Uterus (tissue), 4 donors: ENCODE results near the gene KCNMA1. TPM values are rescaled to one million over a fixed set of nuclear protein-coding genes. Genes with fewer than 3 reads are reported as not detected.

Source experiments
- DNase-seq, 2 donors: peaks; one replicate each; pipeline ENCODE4 v3.0.0-alpha.2; 2019 to 2020
- H3K27ac ChIP-seq, 2 donors: fragments of 200-600 bp; sonication (generic); 1 replicate in 1 of 2; 2 replicates in 1 of 2; pipeline ENCODE4 v1.5.1; 2016 to 2018
- H3K27me3 ChIP-seq, 2 donors: fragments of 200-600 bp; sonication (generic); one replicate each; pipeline ENCODE4 v1.5.1; 2018 to 2019; ENCODE audit warnings: control low read depth in 1 of 2
- H3K36me3 ChIP-seq, 2 donors: fragments of 200-600 bp; sonication (generic); one replicate each; pipeline ENCODE4 v1.5.1; 2019; ENCODE audit warnings: control low read depth in 1 of 2
- H3K4me1 ChIP-seq, 2 donors: fragments of 200-600 bp; sonication (generic); one replicate each; pipeline ENCODE4 v1.5.1; 2018 to 2019; ENCODE audit warnings: control low read depth in 1 of 2
- H3K4me3 ChIP-seq, 2 donors: fragments of 200-600 bp; sonication (generic); 1 replicate in 1 of 2; 2 replicates in 1 of 2; pipeline ENCODE4 v1.5.1; 2018 to 2019; ENCODE audit warnings: mild to moderate bottlenecking in 1 of 2
- H3K9me3 ChIP-seq, 2 donors: fragments of 200-600 bp; sonication (generic); one replicate each; pipeline ENCODE4 v1.5.1; 2019; ENCODE audit warnings: control low read depth in 1 of 2
- POLR2A ChIP-seq, 2 donors: fragments of 450-650 bp; IDR thresholded peaks; one replicate each; pipeline ENCODE4 v1.6.1; 2016; ENCODE audit warnings: antibody characterized with exemption in 2 of 2, mild to moderate bottlenecking in 1 of 2, moderate library complexity in 1 of 2
- intact Hi-C: fragments of 100-400 bp; cut with DNase I; formaldehyde crosslinking; loops from one replicate; pipeline ENCODE4 v1.15.1; 2023; ENCODE audit warnings: low total_unique reads
- total RNA-seq, 4 donors: library from RNA; depleted of rRNA in 3 of 4; stranded (reverse); fragments of >200 nt in 3 of 4; gene quantifications; one replicate each; pipeline versions ENCODE4 v1.1.0 to v1.2.4, GENCODE V29; 2014 to 2023
- TF ChIP-seq, protein P1 (sequence below), 4 experiments: fragments of 200-600 bp in 2 of 4; fragments of 450-650 bp in 2 of 4; sonication (generic) in 2 of 4; IDR thresholded peaks; one replicate each; pipeline ENCODE4 v1.5.1; 2016 to 2019; ENCODE audit warnings: antibody characterized with exemption in 4 of 4, mild to moderate bottlenecking in 2 of 4, moderate library complexity in 1 of 4
- donor health status: DM: yes; HTN: yes; CAD: no.

The KCNMA1 gene
- total RNA-seq, 4 donors from 2014 or later: 86.2 to 236 (median 164) TPM

- TF ChIP-seq POLR2A (IDR thresholded peaks at IDR 0.05): no peak
- TF ChIP-seq, protein P1, sequence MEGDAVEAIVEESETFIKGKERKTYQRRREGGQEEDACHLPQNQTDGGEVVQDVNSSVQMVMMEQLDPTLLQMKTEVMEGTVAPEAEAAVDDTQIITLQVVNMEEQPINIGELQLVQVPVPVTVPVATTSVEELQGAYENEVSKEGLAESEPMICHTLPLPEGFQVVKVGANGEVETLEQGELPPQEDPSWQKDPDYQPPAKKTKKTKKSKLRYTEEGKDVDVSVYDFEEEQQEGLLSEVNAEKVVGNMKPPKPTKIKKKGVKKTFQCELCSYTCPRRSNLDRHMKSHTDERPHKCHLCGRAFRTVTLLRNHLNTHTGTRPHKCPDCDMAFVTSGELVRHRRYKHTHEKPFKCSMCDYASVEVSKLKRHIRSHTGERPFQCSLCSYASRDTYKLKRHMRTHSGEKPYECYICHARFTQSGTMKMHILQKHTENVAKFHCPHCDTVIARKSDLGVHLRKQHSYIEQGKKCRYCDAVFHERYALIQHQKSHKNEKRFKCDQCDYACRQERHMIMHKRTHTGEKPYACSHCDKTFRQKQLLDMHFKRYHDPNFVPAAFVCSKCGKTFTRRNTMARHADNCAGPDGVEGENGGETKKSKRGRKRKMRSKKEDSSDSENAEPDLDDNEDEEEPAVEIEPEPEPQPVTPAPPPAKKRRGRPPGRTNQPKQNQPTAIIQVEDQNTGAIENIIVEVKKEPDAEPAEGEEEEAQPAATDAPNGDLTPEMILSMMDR (IDR thresholded peaks at IDR 0.05): no peak
- no peak for DNase-seq
- Histone ChIP-seq H3K4me1 (no peaks in the 10 kb centered on the region), H3K27me3 (no peaks in the 10 kb centered on the region), H3K36me3 (no peaks in the 10 kb centered on the region), H3K4me3 (no peak overlapping the region), H3K27ac (peak overlapping the region in 1 of 2 donors; percentile 10), H3K9me3 (no peaks in the 10 kb centered on the region)
- intact Hi-C loops: loop anchor here (10.0 kb wide), 1 partner anchor 236 kb away; the partner anchor contains the start of gene KCNMA1
These were observed 239.1 kb downstream of the KCNMA1 start for GRCh38 chr10:77398558-77398957.

- no peaks in the 10 kb centered on the region for H3K27me3 ChIP-seq
These were observed 240.5 kb downstream of the KCNMA1 start for GRCh38 chr10:77397103-77397502.

DNA sequence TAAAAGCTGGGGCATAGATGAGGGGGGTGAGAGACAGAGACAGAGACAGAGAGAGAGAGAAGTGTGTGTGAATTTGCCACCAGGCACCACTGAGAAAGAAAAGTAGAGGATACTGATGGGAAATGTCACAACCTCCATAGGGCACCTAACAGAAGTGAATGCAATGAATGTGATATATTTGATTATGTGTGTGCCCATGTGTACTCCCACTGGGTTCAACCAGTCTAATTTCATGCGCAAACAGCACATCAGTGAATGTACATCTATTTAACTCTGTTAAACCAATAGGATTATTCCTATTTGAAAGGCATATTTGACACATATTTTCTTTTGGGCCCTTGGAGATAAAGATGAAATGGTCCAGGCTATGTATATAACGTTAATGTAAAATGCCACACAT, 241.3 kb downstream of the KCNMA1 start:
- H3K4me3 ChIP-seq: no peak overlapping the region
- intact Hi-C loops: loop anchor here (10.0 kb wide), 1 partner anchor 239 kb away; the partner anchor contains the start of gene KCNMA1
- no peaks in the 10 kb centered on the region for H3K36me3 ChIP-seq
- H3K27me3 ChIP-seq: no peaks in the 10 kb centered on the region
- H3K9me3 ChIP-seq: no peaks in the 10 kb centered on the region
- peak overlapping the region in 1 of 2 donors; percentile 28 for H3K27ac ChIP-seq
- DNase-seq: no peak
- peaks cover 4 to 7% of the 10 kb centered on the region in 2 donors for H3K4me1 ChIP-seq
- TF ChIP-seq, protein P1 (IDR thresholded peaks at IDR 0.05): no peak
- no peak for TF ChIP-seq POLR2A (IDR thresholded peaks at IDR 0.05)

More at GRCh38 chr10:77397103-77397502, 240.5 kb downstream of the KCNMA1 start:
- Histone ChIP-seq H3K4me1 (peaks cover 0 to 2% of the 10 kb centered on the region in 2 donors), H3K4me3 (no peak overlapping the region), H3K27ac (peak overlapping the region in 1 of 2 donors; percentile 18), H3K36me3 (no peaks in the 10 kb centered on the region), H3K9me3 (no peaks in the 10 kb centered on the region)
- intact Hi-C loops: loop anchor here (10.0 kb wide), 1 partner anchor 238 kb away; the partner anchor contains the start of gene KCNMA1
- TF ChIP-seq POLR2A (IDR thresholded peaks at IDR 0.05): no peak
- TF ChIP-seq, protein P1 (IDR thresholded peaks at IDR 0.05): no peak
- no peak for DNase-seq

- H3K27ac ChIP-seq: peak overlapping the region; percentile 82 to 89
These were observed 243.6 kb downstream of the KCNMA1 start for GRCh38 chr10:77393821-77394501.

More at GRCh38 chr10:77393821-77394501, 243.6 kb downstream of the KCNMA1 start:
- Histone ChIP-seq H3K4me1 (peaks cover 7% of the 10 kb centered on the region in 2 donors), H3K4me3 (no peak overlapping the region), H3K9me3 (no peaks in the 10 kb centered on the region), H3K36me3 (no peaks in the 10 kb centered on the region), H3K27me3 (no peaks in the 10 kb centered on the region)
- peak in 1 of 2 donors; percentile 10 for DNase-seq
- TF ChIP-seq POLR2A (IDR thresholded peaks at IDR 0.05): no peak
- TF ChIP-seq, protein P1 (IDR thresholded peaks at IDR 0.05): no peak
- intact Hi-C loops: loop anchor here (10.0 kb wide), 1 partner anchor 241 kb away; the partner anchor contains the start of gene KCNMA1
